Measurements from ENCODE around the gene NT5DC2.

- TF ChIP-seq CTCF (IDR thresholded peaks at IDR 0.05; ENCODE audit: low read depth, low read length, poor library complexity, severe bottlenecking), result no peak
- no peak for TF ChIP-seq EZH2phosphoT487 (IDR thresholded peaks at IDR 0.05; ENCODE audit: borderline replicate concordance, low read length)
Observed at GRCh38 chr3:52484680-52485461, 48.8 kb downstream of the NT5DC2 start.

Measured in DOHH2 (cell line).